C4-2B (cell line): ENCODE data around the gene RPUSD1.

ENCODE experiments used
- CTCF ChIP-seq: fragments of 450-650 bp; conservative IDR thresholded peaks from 2 replicates; pipeline ENCODE4 v1.5.1; 2017; ENCODE audit warnings: mild to moderate bottlenecking
- ZFX ChIP-seq: fragments of 450-650 bp; IDR thresholded peaks from 2 replicates; pipeline ENCODE4 v1.6.1; 2017

DNA sequence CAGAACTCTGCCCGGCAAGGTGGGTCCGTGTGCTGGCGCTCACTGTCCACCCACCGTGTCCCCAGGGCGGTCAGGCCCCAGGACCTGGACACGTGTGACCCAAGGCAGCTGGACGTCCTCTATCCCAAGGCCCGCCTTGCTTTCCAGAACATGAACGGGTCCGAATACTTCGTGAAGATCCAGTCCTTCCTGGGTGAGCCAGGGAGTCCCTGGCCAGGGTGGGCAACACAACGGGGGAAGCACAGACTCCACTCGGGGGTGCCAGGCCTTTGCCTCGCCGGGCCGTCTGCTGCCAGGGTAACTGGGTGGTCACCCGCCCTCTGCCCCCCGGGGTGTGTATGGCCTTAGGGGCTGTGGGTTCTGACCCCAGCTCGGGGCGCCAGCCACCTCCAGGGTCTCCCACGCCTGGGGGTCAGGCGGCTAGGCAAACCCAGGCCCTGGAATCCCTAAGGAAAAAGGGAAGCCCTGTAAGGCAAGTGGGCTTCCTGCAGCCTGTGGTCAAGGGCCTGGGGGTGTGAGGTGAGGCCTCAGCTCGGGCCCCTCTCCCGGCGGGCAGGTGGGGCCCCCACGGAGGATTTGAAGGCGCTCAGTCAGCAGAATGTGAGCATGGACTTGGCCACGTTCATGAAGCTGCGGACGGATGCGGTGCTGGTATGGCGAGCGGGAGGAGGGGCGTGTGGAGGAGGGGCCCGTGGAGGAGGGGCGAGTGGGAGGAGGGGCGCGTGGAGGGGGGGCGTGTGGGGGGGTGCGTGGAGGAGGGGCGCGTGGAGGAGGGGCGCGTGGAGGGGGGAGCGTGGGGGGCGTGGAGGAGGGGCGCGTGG is 21.2 kb downstream of the RPUSD1 start:
- TF ChIP-seq CTCF (no peak), ZFX (no peak)
